K562 (cell line): ENCODE data around the gene IDH2. TPM values are rescaled to one million over a fixed set of nuclear protein-coding genes. Genes with fewer than 3 reads are reported as not detected.
A peak's percentile ranks its signal among the peaks of the same experiment; 100 is the strongest.

ENCODE experiments used
- BCL6 ChIP-seq: fragments of 250-450 bp; sonication (Bioruptor Pico); IDR thresholded peaks from 2 replicates; pipeline ENCODE4 v1.4.0; 2020
- DEAF1 ChIP-seq: fragments of 450-650 bp; formaldehyde crosslinking; IDR thresholded peaks from 2 replicates; pipeline ENCODE4 v1.4.0; 2020; ENCODE audit warnings: mild to moderate bottlenecking, moderate library complexity
- DIDO1 ChIP-seq: fragments of 450-650 bp; IDR thresholded peaks from 2 replicates; pipeline ENCODE4 v1.6.1; 2016; ENCODE audit warnings: low read depth, missing biosample characterization, missing genetic modification characterization
- DLX4 ChIP-seq: fragments of 250-450 bp; sonication (Bioruptor Pico); IDR thresholded peaks from 2 replicates; pipeline ENCODE4 v1.6.1; 2021; ENCODE audit warnings: mild to moderate bottlenecking
- DMBX1 ChIP-seq: fragments of 250-450 bp; sonication (Bioruptor Pico); IDR thresholded peaks from 2 replicates; pipeline ENCODE4 v1.8.0; 2022; ENCODE audit warnings: inconsistent platforms, mild to moderate bottlenecking, moderate library complexity, borderline replicate concordance
- EP400 ChIP-seq: fragments of 450-650 bp; IDR thresholded peaks from 2 replicates; pipeline ENCODE4 v1.6.1; 2017; ENCODE audit warnings: antibody characterized with exemption, mild to moderate bottlenecking, moderate library complexity
- JUN ChIP-seq, 2 experiments: sonication (generic) in 1 of 2; formaldehyde crosslinking in 1 of 2; IDR thresholded peaks; 2 replicates each; pipeline versions ENCODE4 v1.6.1 to v1.8.0; 2012 to 2022; ENCODE audit warnings: borderline replicate concordance in 2 of 2, mild to moderate bottlenecking in 2 of 2, improper control_type of control experiment in 1 of 2, low read depth in 1 of 2, low read length in 1 of 2, missing genetic modification reagents in 1 of 2
- KLF10 ChIP-seq: fragments of 250-450 bp; sonication (Bioruptor Pico); IDR thresholded peaks from 2 replicates; pipeline ENCODE4 v1.6.1; 2021; ENCODE audit warnings: matching md5 sums
- PHB ChIP-seq: fragments of 250-450 bp; sonication (Bioruptor Pico); IDR thresholded peaks from 2 replicates; pipeline ENCODE4 v1.5.0; 2021
- RBFOX2 ChIP-seq: fragments of 200-400 bp; formaldehyde crosslinking; IDR thresholded peaks from 2 replicates; pipeline ENCODE4 v1.6.1; 2017; ENCODE audit warnings: low read depth, mild to moderate bottlenecking, low read length, moderate library complexity
- SAFB ChIP-seq: fragments of 200-400 bp; formaldehyde crosslinking; IDR thresholded peaks from 2 replicates; pipeline ENCODE4 v1.6.1; 2017; ENCODE audit warnings: low read depth, low read length, borderline replicate concordance
- SAFB2 ChIP-seq: fragments of 200-400 bp; formaldehyde crosslinking; IDR thresholded peaks from 2 replicates; pipeline ENCODE4 v1.6.1; 2018; ENCODE audit warnings: borderline replicate concordance, low read length, low read depth, moderate library complexity; ENCODE audit not compliant: severe bottlenecking
- SMAD2 ChIP-seq: fragments of 150-350 bp; IDR thresholded peaks from 2 replicates; pipeline ENCODE4 v1.6.1; 2014; ENCODE audit warnings: low read depth, mild to moderate bottlenecking, low read length
- SREBF1 ChIP-seq: fragments of 150-350 bp; IDR thresholded peaks from 2 replicates; pipeline ENCODE4 v1.6.1; 2014; ENCODE audit warnings: antibody characterized with exemption, low read depth, low read length, borderline replicate concordance
- SRF ChIP-seq, 2 experiments: fragments of 250-450, 450-650 bp in 1 of 2; sonication (Bioruptor Pico) in 1 of 2; sonication (generic) in 1 of 2; formaldehyde crosslinking; IDR thresholded peaks; 2 replicates each; pipeline versions ENCODE4 v1.5.0 to v1.5.1; 2020 to 2022; ENCODE audit warnings: mild to moderate bottlenecking in 1 of 2, missing genetic modification reagents in 1 of 2
- SRSF9 ChIP-seq: fragments of 200-400 bp; formaldehyde crosslinking; IDR thresholded peaks from 2 replicates; pipeline ENCODE4 v1.6.1; 2017; ENCODE audit warnings: low read depth, low read length, borderline replicate concordance
- TAL1 ChIP-seq: fragments of 450-650 bp; IDR thresholded peaks from 2 replicates; pipeline ENCODE4 v1.6.1; 2016; ENCODE audit warnings: mild to moderate bottlenecking
- TEAD2 ChIP-seq: fragments of 450-650 bp; IDR thresholded peaks from 2 replicates; pipeline ENCODE4 v1.6.1; 2016; ENCODE audit warnings: missing genetic modification characterization, control low read depth, missing compliant biosample characterization
- TGIF2 ChIP-seq: sonication (generic); formaldehyde crosslinking; IDR thresholded peaks from 2 replicates; pipeline ENCODE4 v1.8.1; 2022; ENCODE audit warnings: mild to moderate bottlenecking, missing genetic modification reagents, moderate library complexity
- TRIM25 ChIP-seq: fragments of 450-650 bp; IDR thresholded peaks from 2 replicates; pipeline ENCODE4 v1.7.0; 2016; ENCODE audit warnings: borderline replicate concordance
- YY1 ChIP-seq, 3 experiments: IDR thresholded peaks; 2 replicates each; pipeline ENCODE4 v1.6.1; 2011; ENCODE audit warnings: low read length in 2 of 3, mild to moderate bottlenecking in 2 of 3, moderate library complexity in 2 of 3, borderline replicate concordance in 1 of 3, control low read depth in 1 of 3, low read depth in 1 of 3; ENCODE audit not compliant: insufficient read depth in 3 of 3, insufficient replicate concordance in 2 of 3, control insufficient read depth in 1 of 3, insufficient read length in 1 of 3; ENCODE audit errors: extremely low read depth in 1 of 3
- ZNF134 ChIP-seq: fragments of 250-450 bp; sonication (Bioruptor Pico); conservative IDR thresholded peaks from 2 replicates; pipeline ENCODE4 v1.4.0; 2020
- ZNF347 ChIP-seq: fragments of 450-650 bp; formaldehyde crosslinking; IDR thresholded peaks from 2 replicates; pipeline ENCODE4 v1.4.0; 2020; ENCODE audit warnings: low read depth, mild to moderate bottlenecking, moderate library complexity
- polyA plus RNA-seq, 8 experiments: library from polyadenylated mRNA; depleted of rRNA in 4 of 8; stranded (reverse) in 5 of 8; unstranded in 3 of 8; fragments of >200 nt; fragmentation: Nextera tagmentation in 2 of 8; fragmentation: Illumina TruSeq in 1 of 8; extraction: Ambion mirVana in 2 of 8; extraction: Trizol in 1 of 8; gene quantifications; 2 replicates each; pipeline versions ENCODE4 v1.2.1 to v1.2.3, GENCODE V29; 2011 to 2014; ENCODE audit warnings: inconsistent platforms in 1 of 8, missing spikeins in 1 of 8
- total RNA-seq, 7 experiments: library from RNA; depleted of rRNA in 6 of 7; stranded (reverse); fragments of >200 nt in 6 of 7; fragmentation: Illumina TruSeq in 2 of 7; extraction: Trizol in 2 of 7; gene quantifications; 2 replicates each; pipeline versions ENCODE4 v1.2.1 to v1.2.3, GENCODE V29; 2011 to 2021; ENCODE audit warnings: low replicate concordance in 1 of 7
- TF ChIP-seq, protein P1 (sequence below): sonication (generic); IDR thresholded peaks from 2 replicates; pipeline ENCODE4 v1.6.1; 2016

Gene IDH2
- total and polyA plus RNA-seq, 9 of the 15 experiments (the other 6 are each of a cell fraction or from before 2014, with no cell fraction given), result 0.70 to 99.9 (median 59.2) TPM

DNA sequence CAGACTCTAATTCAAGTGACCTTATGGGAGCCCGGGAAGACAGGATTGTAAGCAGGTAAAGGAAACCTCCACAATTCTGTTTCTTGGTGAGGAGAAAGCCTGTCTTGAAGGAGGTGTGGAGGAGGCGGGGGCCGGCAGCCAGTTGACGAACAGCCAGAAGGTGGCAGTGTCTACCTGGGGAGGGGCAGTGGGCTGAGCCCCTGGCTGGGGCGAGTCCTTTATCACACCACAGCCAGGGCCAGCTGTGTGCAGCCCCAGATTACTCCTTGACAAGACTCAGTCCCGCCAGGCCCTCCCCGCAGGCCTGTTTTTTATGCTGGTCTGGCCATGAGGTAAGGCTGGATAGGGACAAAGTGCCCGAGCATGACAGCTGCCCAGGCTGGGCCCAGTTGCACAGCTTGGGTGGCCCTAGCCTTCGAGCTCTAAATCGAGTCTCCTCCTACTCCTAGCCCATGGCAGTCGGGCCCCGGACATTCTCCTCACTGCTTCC, 40.9 kb upstream of the IDH2 start (continued):
- TF ChIP-seq SAFB (no peak), DIDO1 (tag) (no peak), SAFB2 (no peak), SREBF1 (no peak), RBFOX2 (peak; percentile 78), TEAD2 (tag) (no peak), YY1 (IDR thresholded peaks at IDR 0.05; ENCODE audit: borderline replicate concordance in 1 of 3, control insufficient read depth in 1 of 3, extremely low read depth in 1 of 3, insufficient read depth in 3 of 3, insufficient read length in 1 of 3, insufficient replicate concordance in 2 of 3, low read depth in 1 of 3, low read length in 2 of 3) (peak in 2 of 3 experiments; percentile 24 to 50), ZNF134 (CRISPR knock-in tag) (no peak), TRIM25 (no peak), DEAF1 (peak; percentile 96), PHB (CRISPR knock-in tag) (no peak), JUN (IDR thresholded peaks at IDR 0.05; ENCODE audit: borderline replicate concordance, low read depth, low read length) (peak; percentile 58; the same call in 1 of the 2 replicates), JUN (CRISPR knock-in tag; IDR thresholded peaks at IDR 0.05; ENCODE audit: borderline replicate concordance) (no peak), EP400 (peak; percentile 69), ZNF347 (no peak), SRSF9 (no peak), SRF (CRISPR knock-in tag; IDR thresholded peaks at IDR 0.05) (peak in 1 of 2 experiments; percentile 32; a peak in 1 of 4 replicates), BCL6 (CRISPR knock-in tag) (0 out of 2 replicates have a peak, but pooled peaks have one; percentile 47), DMBX1 (CRISPR knock-in tag) (peak; percentile 87), TGIF2 (peak; percentile 64; the same call in 1 of the 2 replicates), SMAD2 (no peak), DLX4 (CRISPR knock-in tag) (no peak), KLF10 (no peak), TAL1 (peak; percentile 93)
- TF ChIP-seq, protein P1, sequence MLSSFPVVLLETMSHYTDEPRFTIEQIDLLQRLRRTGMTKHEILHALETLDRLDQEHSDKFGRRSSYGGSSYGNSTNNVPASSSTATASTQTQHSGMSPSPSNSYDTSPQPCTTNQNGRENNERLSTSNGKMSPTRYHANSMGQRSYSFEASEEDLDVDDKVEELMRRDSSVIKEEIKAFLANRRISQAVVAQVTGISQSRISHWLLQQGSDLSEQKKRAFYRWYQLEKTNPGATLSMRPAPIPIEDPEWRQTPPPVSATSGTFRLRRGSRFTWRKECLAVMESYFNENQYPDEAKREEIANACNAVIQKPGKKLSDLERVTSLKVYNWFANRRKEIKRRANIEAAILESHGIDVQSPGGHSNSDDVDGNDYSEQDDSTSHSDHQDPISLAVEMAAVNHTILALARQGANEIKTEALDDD, result peak; percentile 88
